ENCODE measurements around the gene KCTD18. TPM values are rescaled to one million over a fixed set of nuclear protein-coding genes. Genes with fewer than 3 reads are reported as not detected.

The KCTD18 gene
- total and polyA plus RNA-seq, 2 donors from 2014 or later, result 8.5 to 12.6 TPM

GRCh38 chr2:200467806-200468681 lies 41.8 kb downstream of the KCTD18 start:
- H3K4me1 ChIP-seq (ENCODE audit: control insufficient read depth in 2 of 3, insufficient read depth in 2 of 3, low read depth in 1 of 3, low read length in 3 of 3), result peaks cover 0 to 3% (median 0%) of the 10 kb centered on the region in 3 donors
- H3K27ac ChIP-seq (ENCODE audit: low read depth in 2 of 2, low read length in 2 of 2), result no peak overlapping the region
- FAIRE-seq (no peak), DNase-seq (peak in 3 of 5 donors; percentile 39 to 62 (median 49))
- H3K4me3 ChIP-seq (ENCODE audit: low read length in 3 of 3), result no peak overlapping the region
- H3K9me3 ChIP-seq (ENCODE audit: control insufficient read depth in 2 of 3, insufficient read depth in 1 of 3, low read length in 3 of 3), result no peaks in the 10 kb centered on the region
- no peak for TF ChIP-seq CTCF (IDR thresholded peaks at IDR 0.05; ENCODE audit: borderline replicate concordance, extremely low read depth, insufficient read depth)
- H3K27me3 ChIP-seq (ENCODE audit: control insufficient read depth, insufficient read depth, low read length), result no peaks in the 10 kb centered on the region
- H3K36me3 ChIP-seq (ENCODE audit: control insufficient read depth in 2 of 3, insufficient read depth in 3 of 3, low read length in 3 of 3), result peaks cover 0 to 22% (median 20%) of the 10 kb centered on the region in 3 donors
- no peak overlapping the region for H3K9ac ChIP-seq (ENCODE audit: low read length in 3 of 3)
- intact Hi-C loops (cut with DNase I), result no loop called here

- Histone ChIP-seq H3K27ac (ENCODE audit: low read depth in 2 of 2, low read length in 2 of 2) (peak overlapping the region in 1 of 2 donors; percentile 23), H3K4me3 (ENCODE audit: low read length in 3 of 3) (no peak overlapping the region), H3K36me3 (ENCODE audit: control insufficient read depth in 2 of 3, insufficient read depth in 3 of 3, low read length in 3 of 3) (peaks cover 0 to 23% (median 18%) of the 10 kb centered on the region in 3 donors), H3K4me1 (ENCODE audit: control insufficient read depth in 2 of 3, insufficient read depth in 2 of 3, low read depth in 1 of 3, low read length in 3 of 3) (peaks cover 0 to 3% (median 0%) of the 10 kb centered on the region in 3 donors), H3K27me3 (ENCODE audit: control insufficient read depth, insufficient read depth, low read length) (no peaks in the 10 kb centered on the region), H3K9ac (ENCODE audit: low read length in 3 of 3) (no peak overlapping the region), H3K9me3 (ENCODE audit: control insufficient read depth in 2 of 3, insufficient read depth in 1 of 3, low read length in 3 of 3) (no peaks in the 10 kb centered on the region)
- FAIRE-seq (no peak), DNase-seq (peak in 2 of 5 donors; percentile 37 to 64)
- no peak for TF ChIP-seq CTCF (IDR thresholded peaks at IDR 0.05; ENCODE audit: borderline replicate concordance, extremely low read depth, insufficient read depth)
- intact Hi-C loops (cut with DNase I), result no loop called here
These were observed 43.1 kb downstream of the KCTD18 start for GRCh38 chr2:200466425-200467418.

- Histone ChIP-seq H3K9ac (ENCODE audit: low read length in 3 of 3) (no peak overlapping the region), H3K9me3 (ENCODE audit: control insufficient read depth in 2 of 3, insufficient read depth in 1 of 3, low read length in 3 of 3) (no peaks in the 10 kb centered on the region), H3K27ac (ENCODE audit: low read depth in 2 of 2, low read length in 2 of 2) (no peak overlapping the region), H3K27me3 (ENCODE audit: control insufficient read depth, insufficient read depth, low read length) (no peaks in the 10 kb centered on the region), H3K36me3 (ENCODE audit: control insufficient read depth in 2 of 3, insufficient read depth in 3 of 3, low read length in 3 of 3) (peaks cover 0 to 12% (median 8%) of the 10 kb centered on the region in 3 donors), H3K4me1 (ENCODE audit: control insufficient read depth in 2 of 3, insufficient read depth in 2 of 3, low read depth in 1 of 3, low read length in 3 of 3) (no peaks in the 10 kb centered on the region), H3K4me3 (ENCODE audit: low read length in 3 of 3) (no peak overlapping the region)
- FAIRE-seq (no peak), DNase-seq (no peak)
- intact Hi-C loops (cut with DNase I), result no loop called here
- no peak for TF ChIP-seq CTCF (IDR thresholded peaks at IDR 0.05; ENCODE audit: borderline replicate concordance, extremely low read depth, insufficient read depth)
These were observed 46.4 kb downstream of the KCTD18 start for GRCh38 chr2:200463452-200463851.
